ENCODE measurements around the gene RAB8A.
"Not testable (repeated sequence)": the region's sequence is repeated elsewhere in the genome, so short reads cannot be mapped to it uniquely, and the experiment has no call there.

The RAB8A gene

GRCh38 chr19:16113727-16114126 lies 2.0 kb downstream of the RAB8A start:
- DNase-seq: no peak

- no peak for DNase-seq
These were observed 3.8 kb downstream of the RAB8A start for GRCh38 chr19:16115301-16116039.

- no peak for DNase-seq
These were observed 4.4 kb downstream of the RAB8A start for GRCh38 chr19:16116067-16116466.

GRCh38 chr19:16117594-16118033 lies 5.9 kb downstream of the RAB8A start:
- no peak for DNase-seq

GRCh38 chr19:16118489-16119033 lies 6.9 kb downstream of the RAB8A start:
- DNase-seq: no peak

- not testable (repeated sequence) for DNase-seq
These were observed 7.6 kb downstream of the RAB8A start for GRCh38 chr19:16119075-16119857.

GRCh38 chr19:16121141-16121540 lies 9.5 kb downstream of the RAB8A start:
- no peak for DNase-seq

GRCh38 chr19:16121967-16122366 lies 10.3 kb downstream of the RAB8A start:
- DNase-seq: no peak

GRCh38 chr19:16124953-16125352 lies 13.3 kb downstream of the RAB8A start:
- DNase-seq: no peak

- DNase-seq: no peak
These were observed 14.2 kb downstream of the RAB8A start for GRCh38 chr19:16125737-16126495.

GRCh38 chr19:16127080-16127479 lies 15.4 kb downstream of the RAB8A start:
- no peak for DNase-seq

- DNase-seq: no peak
These were observed 16.2 kb downstream of the RAB8A start for GRCh38 chr19:16127776-16128371.

GRCh38 chr19:16131648-16132047 lies 20.0 kb downstream of the RAB8A start:
- DNase-seq: no peak

GRCh38 chr19:16133818-16134217 lies 22.1 kb downstream of the RAB8A start:
- no peak for DNase-seq

- DNase-seq: no peak
These were observed 22.8 kb downstream of the RAB8A start for GRCh38 chr19:16134510-16134909.

- DNase-seq: no peak
These were observed 23.9 kb downstream of the RAB8A start for GRCh38 chr19:16135430-16136127.

- DNase-seq: no peak
These were observed 24.7 kb downstream of the RAB8A start for GRCh38 chr19:16136185-16136999.

- DNase-seq: no peak
These were observed 28.1 kb downstream of the RAB8A start for GRCh38 chr19:16139752-16140151.

- no peak for DNase-seq
These were observed 29.4 kb downstream of the RAB8A start for GRCh38 chr19:16141043-16141442.

- no peak for DNase-seq
These were observed 30.4 kb downstream of the RAB8A start for GRCh38 chr19:16142032-16142580.

Measured in fibroblast of skin of abdomen (primary cell).